Nephron progenitor cell (in vitro differentiated cells): ENCODE measurements around the gene PLEKHA4.
"Not testable (repeated sequence)": the region's sequence is repeated elsewhere in the genome, so short reads cannot be mapped to it uniquely, and the experiment has no call there.

Source experiments
- DNase-seq: peaks from one replicate; pipeline ENCODE4 v3.0.0; 2021
- H3K27ac Mint-ChIP-seq: 2 replicates; pipeline ENCODE4 v1.8.0; 2021; ENCODE audit warnings: mild to moderate bottlenecking, moderate library complexity, mixed read lengths
- H3K27me3 Mint-ChIP-seq: 2 replicates; pipeline ENCODE4 v1.8.0; 2021; ENCODE audit warnings: mild to moderate bottlenecking, low read depth, mixed read lengths; ENCODE audit not compliant: poor library complexity
- H3K36me3 Mint-ChIP-seq: 2 replicates; pipeline ENCODE4 v1.8.0; 2021; ENCODE audit warnings: low read depth, mixed read lengths
- H3K4me1 Mint-ChIP-seq: 2 replicates; pipeline ENCODE4 v1.8.0; 2021; ENCODE audit warnings: mixed read lengths
- H3K4me3 Mint-ChIP-seq: 2 replicates; pipeline ENCODE4 v1.8.0; 2021; ENCODE audit warnings: mild to moderate bottlenecking, moderate library complexity, mixed read lengths
- H3K9me3 Mint-ChIP-seq: 2 replicates; pipeline ENCODE4 v1.8.0; 2021; ENCODE audit warnings: mild to moderate bottlenecking, moderate library complexity, mixed read lengths
- TF ChIP-seq, protein P1 (sequence below): fragments of 200-600 bp; sonication (generic); IDR thresholded peaks from 2 replicates; pipeline ENCODE4 v1.5.0; 2021; ENCODE audit warnings: antibody characterized with exemption

Gene PLEKHA4

DNA sequence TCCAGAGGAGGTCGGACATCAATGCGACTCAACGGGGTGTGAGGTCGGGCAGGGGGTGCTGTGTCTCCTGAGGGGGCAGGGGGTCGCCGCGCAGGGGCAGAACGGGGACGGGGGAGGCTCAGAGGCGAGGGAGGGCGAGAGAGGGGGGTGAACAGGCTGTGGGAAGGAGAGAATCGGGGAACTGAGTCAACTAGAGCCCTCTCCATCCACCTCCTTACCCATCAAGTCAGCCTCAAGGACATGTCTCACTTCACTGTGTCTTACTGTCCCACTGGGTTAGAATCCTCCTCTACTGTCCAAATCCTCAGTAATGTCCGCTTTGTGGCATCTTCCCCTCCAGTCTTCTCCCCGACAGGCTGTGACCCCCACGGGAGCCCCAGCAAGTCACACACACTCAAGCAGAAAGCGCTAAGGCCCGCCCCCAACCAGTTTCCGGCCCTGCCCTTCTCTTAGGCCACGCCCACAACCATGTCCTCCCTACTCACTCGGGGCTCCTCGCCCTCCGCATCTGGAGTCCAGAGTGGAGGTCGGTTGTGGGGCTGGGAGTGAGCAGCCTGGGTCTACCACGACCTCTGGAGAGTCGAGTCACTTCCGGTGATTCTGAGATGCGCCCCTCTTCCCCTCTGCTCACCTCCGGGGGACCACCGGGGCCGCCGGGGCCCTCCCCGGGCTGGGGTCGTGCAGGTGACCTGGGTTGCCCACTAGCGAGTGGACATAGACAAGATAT, 9.3 kb downstream of the PLEKHA4 start:
- H3K4me1 Mint-ChIP-seq: peaks cover 33% of the 10 kb centered on the region
- no peak for DNase-seq
- peak overlapping the region; percentile 81 for H3K27ac Mint-ChIP-seq

DNA sequence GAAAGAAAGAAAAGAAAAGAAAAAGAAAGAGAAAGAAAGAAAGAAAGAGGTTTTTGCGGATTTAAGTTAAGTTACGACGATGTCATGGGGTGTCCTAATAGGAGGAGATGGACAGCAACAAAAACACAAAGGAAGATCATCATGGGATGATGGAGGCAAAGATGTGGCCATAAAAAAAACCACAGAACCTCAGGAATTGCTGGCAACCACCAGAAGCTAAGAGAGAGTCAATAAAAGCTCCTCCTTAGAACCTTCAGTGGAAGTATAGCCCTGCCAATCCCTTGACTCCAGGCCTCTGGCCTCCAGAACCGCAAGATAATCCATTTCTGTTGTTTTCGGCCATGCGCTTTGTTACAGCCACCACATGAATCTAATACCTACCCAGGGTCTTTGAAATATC, 11.5 kb downstream of the PLEKHA4 start:
- Mint-ChIP-seq H3K9me3 (no peaks in the 10 kb centered on the region), H3K4me3 (no peak overlapping the region), H3K36me3 (peaks cover 45% of the 10 kb centered on the region), H3K4me1 (peaks cover 30% of the 10 kb centered on the region), H3K27me3 (no peaks in the 10 kb centered on the region), H3K27ac (peak overlapping the region; percentile 39)
- TF ChIP-seq, protein P1, sequence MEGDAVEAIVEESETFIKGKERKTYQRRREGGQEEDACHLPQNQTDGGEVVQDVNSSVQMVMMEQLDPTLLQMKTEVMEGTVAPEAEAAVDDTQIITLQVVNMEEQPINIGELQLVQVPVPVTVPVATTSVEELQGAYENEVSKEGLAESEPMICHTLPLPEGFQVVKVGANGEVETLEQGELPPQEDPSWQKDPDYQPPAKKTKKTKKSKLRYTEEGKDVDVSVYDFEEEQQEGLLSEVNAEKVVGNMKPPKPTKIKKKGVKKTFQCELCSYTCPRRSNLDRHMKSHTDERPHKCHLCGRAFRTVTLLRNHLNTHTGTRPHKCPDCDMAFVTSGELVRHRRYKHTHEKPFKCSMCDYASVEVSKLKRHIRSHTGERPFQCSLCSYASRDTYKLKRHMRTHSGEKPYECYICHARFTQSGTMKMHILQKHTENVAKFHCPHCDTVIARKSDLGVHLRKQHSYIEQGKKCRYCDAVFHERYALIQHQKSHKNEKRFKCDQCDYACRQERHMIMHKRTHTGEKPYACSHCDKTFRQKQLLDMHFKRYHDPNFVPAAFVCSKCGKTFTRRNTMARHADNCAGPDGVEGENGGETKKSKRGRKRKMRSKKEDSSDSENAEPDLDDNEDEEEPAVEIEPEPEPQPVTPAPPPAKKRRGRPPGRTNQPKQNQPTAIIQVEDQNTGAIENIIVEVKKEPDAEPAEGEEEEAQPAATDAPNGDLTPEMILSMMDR: no peak
- no peak for DNase-seq

More for the DNA sequence above, 9.3 kb downstream of the PLEKHA4 start:
- TF ChIP-seq, protein P1: no peak
- Mint-ChIP-seq H3K4me3 (no peak overlapping the region), H3K36me3 (peaks cover 52% of the 10 kb centered on the region), H3K9me3 (no peaks in the 10 kb centered on the region), H3K27me3 (no peaks in the 10 kb centered on the region)

DNA sequence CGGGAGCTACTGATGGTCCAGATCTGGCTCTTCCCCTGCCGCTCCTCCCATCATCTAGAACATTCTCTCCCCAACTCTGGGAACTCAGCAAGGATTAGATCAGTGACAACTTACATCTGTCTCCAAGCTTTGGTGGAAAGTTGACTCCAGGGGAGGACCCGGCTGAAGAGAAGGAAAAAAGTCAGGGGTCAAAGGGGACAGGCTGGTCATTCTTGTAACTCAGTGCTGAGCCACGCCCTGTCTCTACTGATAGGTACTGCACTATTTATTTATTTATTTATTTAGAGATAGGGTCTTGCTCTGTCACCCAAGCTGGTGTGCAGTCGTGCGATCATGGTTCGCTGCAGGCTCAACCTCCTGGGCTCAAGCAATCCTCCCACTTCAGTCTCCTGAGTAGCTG, 14.3 kb downstream of the PLEKHA4 start:
- Mint-ChIP-seq H3K4me1 (peaks cover 9% of the 10 kb centered on the region), H3K4me3 (no peak overlapping the region), H3K27ac (no peak overlapping the region), H3K27me3 (no peaks in the 10 kb centered on the region), H3K36me3 (peaks cover 35% of the 10 kb centered on the region), H3K9me3 (no peaks in the 10 kb centered on the region)
- TF ChIP-seq, protein P1: no peak
- DNase-seq: no peak

DNA sequence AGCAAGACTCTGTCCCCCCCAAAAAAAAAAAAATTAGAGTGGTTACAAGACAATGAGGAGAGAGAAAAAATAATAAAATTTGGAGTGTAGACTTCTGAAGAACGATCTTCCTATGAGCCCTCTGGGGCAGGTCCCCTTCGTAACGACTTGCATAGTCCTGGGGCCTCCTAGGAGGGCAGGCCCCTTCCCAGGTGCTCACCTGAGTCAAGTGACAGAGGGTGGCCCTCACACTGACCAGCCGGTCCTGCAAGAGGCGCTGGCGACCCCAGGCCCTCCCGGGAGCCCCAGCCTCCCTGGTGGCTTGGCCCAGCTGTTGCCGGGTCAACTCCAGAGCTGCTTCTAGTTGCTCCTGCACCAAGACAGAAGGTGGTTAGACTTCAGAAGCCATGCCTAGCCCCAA, 14.9 kb downstream of the PLEKHA4 start:
- H3K27ac Mint-ChIP-seq: peak overlapping the region; percentile 42
- TF ChIP-seq, protein P1: no peak

DNA sequence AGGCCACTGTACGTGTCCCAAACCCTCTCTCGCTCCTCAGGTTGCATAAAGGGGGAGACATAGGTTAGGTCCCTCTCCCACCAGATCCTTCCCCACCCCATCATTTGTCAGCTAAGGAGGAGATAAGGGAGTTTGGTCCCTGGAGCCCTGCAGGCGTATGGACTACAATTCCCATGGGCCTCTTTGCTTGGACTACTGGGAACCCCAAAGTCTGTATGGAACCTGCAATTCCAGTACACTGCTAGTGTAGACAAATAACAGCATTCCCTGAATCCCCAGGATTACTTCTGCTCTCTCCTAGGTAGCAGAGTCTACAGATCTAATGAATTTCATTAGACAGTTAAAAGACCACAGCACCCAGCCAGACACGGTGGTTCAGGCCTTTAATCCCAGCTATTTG, 16.1 kb downstream of the PLEKHA4 start:
- Mint-ChIP-seq H3K4me3 (no peak overlapping the region), H3K36me3 (peaks cover 42% of the 10 kb centered on the region), H3K4me1 (peaks cover 9% of the 10 kb centered on the region), H3K27ac (no peak overlapping the region), H3K27me3 (no peaks in the 10 kb centered on the region), H3K9me3 (no peaks in the 10 kb centered on the region)
- TF ChIP-seq, protein P1: no peak
- no peak for DNase-seq

More for the DNA sequence above, 14.9 kb downstream of the PLEKHA4 start:
- H3K36me3 Mint-ChIP-seq: peaks cover 36% of the 10 kb centered on the region
- H3K4me1 Mint-ChIP-seq: peaks cover 9% of the 10 kb centered on the region
- no peak overlapping the region for H3K4me3 Mint-ChIP-seq
- H3K27me3 Mint-ChIP-seq: no peaks in the 10 kb centered on the region
- H3K9me3 Mint-ChIP-seq: no peaks in the 10 kb centered on the region
- no peak for DNase-seq

DNA sequence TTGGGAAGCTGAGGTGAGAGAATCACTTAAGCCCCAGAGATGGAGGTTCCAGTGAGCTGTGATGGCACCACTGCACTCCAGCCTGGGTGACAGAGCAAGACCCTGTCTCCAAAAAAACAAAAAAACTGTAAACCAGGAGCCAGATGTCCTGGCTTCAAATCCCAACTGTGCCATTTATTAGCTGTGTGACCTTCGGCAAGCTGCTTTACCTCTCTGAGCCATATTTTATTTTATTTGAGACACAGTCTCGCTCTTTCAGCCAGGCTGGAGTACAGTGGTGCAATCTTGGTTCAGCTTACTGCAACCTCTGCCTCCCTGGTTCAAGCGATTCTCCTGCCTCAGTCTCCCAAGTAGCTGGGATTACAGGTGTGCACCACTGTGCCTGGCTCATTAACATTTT, 21.8 kb downstream of the PLEKHA4 start:
- H3K4me1 Mint-ChIP-seq, DNase-seq, H3K9me3 Mint-ChIP-seq, H3K27ac Mint-ChIP-seq, H3K4me3 Mint-ChIP-seq, H3K27me3 Mint-ChIP-seq: not testable (repeated sequence)
- peaks cover 55% of the 10 kb centered on the region for H3K36me3 Mint-ChIP-seq
